Neuronal stem cell (in vitro differentiated cells): ENCODE results near the gene RNU6-7.

Experiments used
- DNase-seq: peaks from one replicate; pipeline ENCODE4 v3.0.0-alpha.2; 2013; ENCODE audit warnings: low spot score
- H2AFZ ChIP-seq: one replicate; pipeline ENCODE4 v1.6.1; 2013; ENCODE audit warnings: mild to moderate bottlenecking, low read length, inconsistent platforms
- H2AK5ac ChIP-seq: 2 replicates; pipeline ENCODE4 v1.6.1; 2013; ENCODE audit warnings: low read depth, mild to moderate bottlenecking, inconsistent platforms, low read length, moderate library complexity, mixed read lengths
- H2BK120ac ChIP-seq: 2 replicates; pipeline ENCODE4 v1.6.1; 2013; ENCODE audit warnings: low read depth, mild to moderate bottlenecking, inconsistent platforms, low read length, moderate library complexity, mixed read lengths
- H2BK12ac ChIP-seq: one replicate; pipeline ENCODE4 v1.6.1; 2013; ENCODE audit warnings: low read length, inconsistent platforms
- H2BK15ac ChIP-seq: 2 replicates; pipeline ENCODE4 v1.6.1; 2013; ENCODE audit warnings: mild to moderate bottlenecking, low read length, inconsistent platforms, mixed read lengths
- H2BK5ac ChIP-seq: one replicate; pipeline ENCODE4 v1.6.1; 2013; ENCODE audit warnings: inconsistent platforms, mild to moderate bottlenecking, low read length, moderate library complexity
- H3K14ac ChIP-seq: one replicate; pipeline ENCODE4 v1.6.1; 2013; ENCODE audit warnings: low read length, inconsistent platforms
- H3K18ac ChIP-seq: 2 replicates; pipeline ENCODE4 v1.6.1; 2013; ENCODE audit warnings: low read length, inconsistent platforms
- H3K23ac ChIP-seq: 2 replicates; pipeline ENCODE4 v1.6.1; 2013; ENCODE audit warnings: low read depth, mild to moderate bottlenecking, mixed read lengths, low read length, inconsistent platforms; ENCODE audit not compliant: poor library complexity
- H3K27ac ChIP-seq: replicated peaks from 3 replicates; pipeline ENCODE4 v1.5.1; 2013; ENCODE audit warnings: low read length, inconsistent platforms
- H3K27me3 ChIP-seq, 3 experiments: 2 replicates each; pipeline ENCODE4 v1.6.1; 2013; ENCODE audit warnings: low read length in 3 of 3, mild to moderate bottlenecking in 2 of 3, inconsistent platforms in 1 of 3, low read depth in 1 of 3, mixed read lengths in 1 of 3, moderate library complexity in 1 of 3; ENCODE audit not compliant: control insufficient read depth in 3 of 3, insufficient read depth in 3 of 3
- H3K36me3 ChIP-seq, 2 donors: replicated peaks in 1 of 2; 2 replicates each; pipeline ENCODE4 v1.6.1; 2013; ENCODE audit warnings: low read length in 2 of 2; ENCODE audit not compliant: control insufficient read depth in 2 of 2, insufficient read depth in 2 of 2
- H3K4ac ChIP-seq: 2 replicates; pipeline ENCODE4 v1.6.1; 2013; ENCODE audit warnings: inconsistent platforms, mild to moderate bottlenecking, low read length, moderate library complexity
- H3K4me1 ChIP-seq, 2 donors: 1 replicate in 1 of 2; 2 replicates in 1 of 2; pipeline ENCODE4 v1.6.1; 2013; ENCODE audit warnings: low read length in 2 of 2, low read depth in 1 of 2; ENCODE audit not compliant: control insufficient read depth in 2 of 2, insufficient read depth in 1 of 2
- H3K4me2 ChIP-seq: one replicate; pipeline ENCODE4 v1.6.1; 2013; ENCODE audit warnings: mild to moderate bottlenecking, low read length, inconsistent platforms; ENCODE audit not compliant: insufficient read depth, poor library complexity, severe bottlenecking
- H3K4me3 ChIP-seq, 2 donors: 2 replicates each; pipeline ENCODE4 v1.5.1; 2013; ENCODE audit warnings: low read length in 2 of 2, mild to moderate bottlenecking in 2 of 2, inconsistent platforms in 1 of 2, moderate library complexity in 1 of 2
- H3K79me1 ChIP-seq: one replicate; pipeline ENCODE4 v1.6.1; 2013; ENCODE audit warnings: low read depth, mild to moderate bottlenecking, inconsistent platforms, low read length, moderate library complexity
- H3K9ac ChIP-seq: one replicate; pipeline ENCODE4 v1.6.1; 2013; ENCODE audit warnings: mild to moderate bottlenecking, low read depth, low read length, inconsistent platforms; ENCODE audit not compliant: poor library complexity
- H3K9me3 ChIP-seq, 2 donors: replicated peaks in 1 of 2; 2 replicates each; pipeline versions ENCODE3 to v1.6.1; 2013; ENCODE audit warnings: low read length in 2 of 2, mild to moderate bottlenecking in 2 of 2, inconsistent platforms in 1 of 2, low read depth in 1 of 2, mixed read lengths in 1 of 2, moderate library complexity in 1 of 2; ENCODE audit not compliant: control insufficient read depth in 2 of 2, insufficient read depth in 1 of 2
- H4K8ac ChIP-seq: one replicate; pipeline ENCODE4 v1.6.1; 2013; ENCODE audit warnings: low read depth, mild to moderate bottlenecking, inconsistent platforms, low read length, moderate library complexity
- H4K91ac ChIP-seq: one replicate; pipeline ENCODE4 v1.6.1; 2013; ENCODE audit warnings: low read length, low read depth, mild to moderate bottlenecking, inconsistent platforms; ENCODE audit not compliant: poor library complexity
- WGBS, 2 donors: extraction: QIAGEN DNeasy Blood & Tissue Kit; methylation state at CpG; one replicate each; pipeline ENCODE4 v1.1.7; 2013; ENCODE audit warnings: missing lambda C conversion rate in 2 of 2, mixed read lengths in 1 of 2; ENCODE audit not compliant: insufficient read length in 2 of 2, insufficient replicate concordance in 1 of 2; ENCODE audit errors: extremely low coverage in 2 of 2; 5-methylcytosine and 5-hydroxymethylcytosine counted together

RNU6-7 gene

DNA sequence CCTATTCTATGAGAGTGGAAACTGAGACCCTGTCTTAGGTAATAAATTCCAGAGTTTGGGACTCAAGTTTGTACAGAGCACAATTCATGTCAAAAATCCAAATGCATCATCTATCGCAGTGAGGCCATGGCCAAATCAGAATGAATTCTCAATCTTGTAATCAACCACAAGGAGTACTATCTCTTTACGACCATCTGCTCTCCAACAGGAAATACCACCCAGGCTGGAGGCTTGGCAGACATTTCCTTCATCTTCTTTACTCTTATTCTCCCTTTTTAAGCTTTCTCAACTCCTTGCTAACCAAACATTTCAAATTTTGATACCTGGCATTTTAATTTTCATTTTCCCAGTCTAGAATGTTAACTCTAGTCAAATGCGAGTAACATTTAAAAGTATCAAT, 32.7 kb upstream of the RNU6-7 start:
- DNase-seq, result no peak
- Histone ChIP-seq H3K36me3 (no peaks in the 10 kb centered on the region), H3K27me3 (no peaks in the 10 kb centered on the region), H3K79me1 (no peaks in the 10 kb centered on the region), H4K8ac (no peak overlapping the region), H4K91ac (no peak overlapping the region), H2BK120ac (no peak overlapping the region), H3K27ac (no peak overlapping the region), H3K14ac (no peak overlapping the region), H2AK5ac (no peak overlapping the region), H3K18ac (no peak overlapping the region), H2BK15ac (no peak overlapping the region), H3K4ac (no peak overlapping the region), H2AFZ (no peak overlapping the region), H2BK5ac (no peak overlapping the region), H3K23ac (no peak overlapping the region), H3K4me1 (no peaks in the 10 kb centered on the region), H3K4me2 (no peak overlapping the region), H3K9ac (no peak overlapping the region), H3K4me3 (no peak overlapping the region), H2BK12ac (no peak overlapping the region), H3K9me3 (no peaks in the 10 kb centered on the region)
- no CpG with 5 or more reads among the region's 3 CpGs for WGBS, 2 donors

DNA sequence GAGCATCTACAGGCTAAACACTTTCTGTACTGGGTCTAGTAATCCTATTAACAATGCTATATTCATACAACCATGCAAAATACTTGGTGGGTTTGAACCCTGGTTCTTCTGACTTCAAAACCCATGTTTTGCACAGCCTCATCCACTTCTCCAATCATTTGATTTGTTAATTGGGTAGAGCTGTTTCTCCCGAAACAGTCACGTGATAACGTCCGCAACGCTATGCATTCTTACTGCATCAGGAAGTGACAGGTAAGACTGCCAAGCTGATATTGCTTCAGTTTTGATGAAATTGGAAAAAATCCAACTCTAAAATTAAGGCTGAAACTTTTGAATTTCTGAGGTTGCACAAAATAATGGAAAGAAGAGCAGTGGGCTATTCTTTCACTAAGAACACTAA, 30.4 kb upstream of the RNU6-7 start:
- no peak overlapping the region for H3K4ac ChIP-seq
- H3K4me1 ChIP-seq, result no peaks in the 10 kb centered on the region
- H4K8ac ChIP-seq, result no peak overlapping the region
- H3K79me1 ChIP-seq, result no peaks in the 10 kb centered on the region
- H3K9ac ChIP-seq, result no peak overlapping the region
- H3K9me3 ChIP-seq, result no peaks in the 10 kb centered on the region
- no peak overlapping the region for H3K14ac ChIP-seq
- no CpG with 5 or more reads among the region's 5 CpGs for WGBS, 2 donors
- no peak overlapping the region for H2AFZ ChIP-seq
- no peak overlapping the region for H2AK5ac ChIP-seq
- no peak overlapping the region for H3K18ac ChIP-seq
- no peak overlapping the region for H3K27ac ChIP-seq
- no peak overlapping the region for H2BK15ac ChIP-seq
- H3K23ac ChIP-seq, result no peak overlapping the region
- H3K36me3 ChIP-seq, result no peaks in the 10 kb centered on the region
- H3K4me3 ChIP-seq, result no peak overlapping the region
- H3K27me3 ChIP-seq, result no peaks in the 10 kb centered on the region
- H2BK5ac ChIP-seq, result no peak overlapping the region
- H4K91ac ChIP-seq, result no peak overlapping the region
- no peak for DNase-seq
- H3K4me2 ChIP-seq, result no peak overlapping the region
- H2BK120ac ChIP-seq, result no peak overlapping the region
- H2BK12ac ChIP-seq, result no peak overlapping the region

DNA sequence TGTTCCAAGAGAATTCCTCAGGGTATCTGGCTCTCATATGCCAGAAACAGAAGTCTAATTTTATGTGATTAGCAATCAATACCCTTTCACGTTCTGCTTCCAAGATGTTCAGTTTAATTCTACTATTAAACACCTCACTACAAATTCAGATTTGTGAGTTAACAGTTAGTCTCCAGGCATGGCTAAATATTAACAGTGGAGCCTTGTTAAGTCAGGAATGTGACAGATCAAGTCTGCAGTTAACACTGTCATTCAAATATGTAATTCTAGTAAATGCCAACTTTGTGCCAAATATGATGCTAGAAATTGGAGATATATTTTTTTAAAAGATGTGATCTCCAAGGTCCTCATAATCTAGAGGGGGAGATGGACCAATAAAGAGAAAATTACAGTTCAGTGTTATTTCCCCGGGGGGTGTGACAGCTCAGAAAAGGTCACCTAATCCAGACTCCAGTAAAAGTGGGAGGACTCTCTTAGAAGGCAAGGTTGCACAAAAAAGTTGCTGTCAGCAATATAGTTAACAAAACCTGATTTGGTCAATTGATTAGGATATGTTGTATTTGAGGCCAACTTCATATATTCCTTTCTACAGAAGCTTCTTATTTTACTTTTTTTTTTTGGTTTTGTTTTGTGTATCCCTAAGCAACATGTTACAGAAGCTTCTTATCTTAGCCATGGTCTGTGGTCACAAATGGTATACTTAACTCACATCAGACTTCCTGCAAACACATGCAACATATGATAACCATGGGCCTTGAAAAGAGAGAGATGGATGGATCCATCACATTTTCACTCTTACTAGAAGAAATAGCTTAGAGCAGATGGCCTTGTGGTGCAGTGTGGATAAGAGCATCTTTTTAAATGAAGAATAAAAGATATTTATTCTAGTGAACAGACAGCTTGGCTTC, 18.4 kb upstream of the RNU6-7 start:
- H3K9ac ChIP-seq, result no peak overlapping the region
- H3K27ac ChIP-seq, result no peak overlapping the region
- H3K4ac ChIP-seq, result no peak overlapping the region
- H3K4me3 ChIP-seq, result no peak overlapping the region
- no peak overlapping the region for H2BK120ac ChIP-seq
- H2AFZ ChIP-seq, result no peak overlapping the region
- no peak overlapping the region for H2BK5ac ChIP-seq
- no peak overlapping the region for H3K23ac ChIP-seq
- DNase-seq, result no peak
- H3K4me1 ChIP-seq, result no peaks in the 10 kb centered on the region
- no peak overlapping the region for H3K18ac ChIP-seq
- no peak overlapping the region for H4K8ac ChIP-seq
- H2BK15ac ChIP-seq, result no peak overlapping the region
- H2BK12ac ChIP-seq, result no peak overlapping the region
- H3K4me2 ChIP-seq, result no peak overlapping the region
- WGBS, 2 donors, result no CpG with 5 or more reads among the region's 2 CpGs
- no peaks in the 10 kb centered on the region for H3K79me1 ChIP-seq
- H3K36me3 ChIP-seq, result no peaks in the 10 kb centered on the region
- H3K27me3 ChIP-seq, result no peaks in the 10 kb centered on the region
- no peak overlapping the region for H2AK5ac ChIP-seq
- peaks cover 0 to 6% of the 10 kb centered on the region in 2 donors for H3K9me3 ChIP-seq
- no peak overlapping the region for H4K91ac ChIP-seq
- no peak overlapping the region for H3K14ac ChIP-seq

DNA sequence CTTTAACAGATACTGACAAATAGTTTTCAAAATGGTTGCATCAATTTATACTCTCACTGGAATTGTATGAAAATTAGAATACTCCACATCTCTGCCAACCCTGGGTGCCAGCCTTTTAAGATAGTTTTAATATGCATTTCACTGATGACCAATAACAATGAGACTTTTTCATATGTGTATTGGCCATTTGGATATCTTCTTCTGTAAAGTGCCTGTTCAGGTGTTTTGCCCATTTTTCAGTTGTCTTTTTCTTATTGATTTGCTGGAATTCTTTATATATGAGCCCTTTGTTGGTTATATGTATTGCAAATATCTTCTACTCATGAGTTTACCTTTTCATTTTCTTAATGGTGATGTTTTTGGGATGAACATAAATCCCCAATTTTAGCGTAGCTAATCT, 16.7 kb upstream of the RNU6-7 start:
- Histone ChIP-seq H3K9ac (no peak overlapping the region), H2BK12ac (no peak overlapping the region), H3K14ac (no peak overlapping the region), H3K4me2 (no peak overlapping the region), H3K9me3 (peaks cover 0 to 6% of the 10 kb centered on the region in 2 donors), H4K91ac (no peak overlapping the region), H2AFZ (no peak overlapping the region), H3K27ac (no peak overlapping the region), H3K27me3 (no peaks in the 10 kb centered on the region), H2BK5ac (no peak overlapping the region), H3K79me1 (no peaks in the 10 kb centered on the region), H3K4me1 (no peaks in the 10 kb centered on the region), H3K36me3 (no peaks in the 10 kb centered on the region), H2AK5ac (no peak overlapping the region), H4K8ac (no peak overlapping the region), H2BK15ac (no peak overlapping the region), H2BK120ac (no peak overlapping the region), H3K18ac (no peak overlapping the region), H3K23ac (no peak overlapping the region), H3K4me3 (no peak overlapping the region), H3K4ac (no peak overlapping the region)
- no CpG with 5 or more reads among the region's 1 CpG for WGBS, 2 donors
- DNase-seq, result no peak
